ENCODE data around the gene GSC2.

Gene GSC2

GRCh38 chr22:19132153-19132552 lies 17.9 kb downstream of the GSC2 start:
- no peak for DNase-seq

- DNase-seq = no peak
Observed at GRCh38 chr22:19131685-19132015, 18.4 kb downstream of the GSC2 start.

- DNase-seq = no peak
Observed at GRCh38 chr22:19130959-19131684, 19.0 kb downstream of the GSC2 start, which contains the start of gene TSSK2. Gene TSSK2, plus strand, starts transcription at chr22:19131308. Its CDS starts 92 bp downstream, at chr22:19131400.

- no peak for DNase-seq
Observed at GRCh38 chr22:19129871-19130270, 20.2 kb downstream of the GSC2 start.

- DNase-seq = no peak
Observed at GRCh38 chr22:19128946-19129727, 21.0 kb downstream of the GSC2 start.

GRCh38 chr22:19128009-19128401 lies 22.1 kb downstream of the GSC2 start:
- no peak for DNase-seq

GRCh38 chr22:19127329-19128008 lies 22.6 kb downstream of the GSC2 start:
- no peak for DNase-seq

- no peak for DNase-seq
Observed at GRCh38 chr22:19126309-19127273, 23.5 kb downstream of the GSC2 start.

GRCh38 chr22:19125474-19126308 lies 24.4 kb downstream of the GSC2 start:
- DNase-seq = no peak

GRCh38 chr22:19125011-19125410 lies 25.1 kb downstream of the GSC2 start:
- DNase-seq = no peak

GRCh38 chr22:19124377-19124776 lies 25.7 kb downstream of the GSC2 start:
- no peak for DNase-seq

- DNase-seq = no peak
Observed at GRCh38 chr22:19123936-19124335, 26.2 kb downstream of the GSC2 start.

- no peak for DNase-seq
Observed at GRCh38 chr22:19122752-19123492, 27.2 kb downstream of the GSC2 start.

GRCh38 chr22:19122143-19122751 lies 27.8 kb downstream of the GSC2 start, which contains the start of gene DGCR2:
Gene DGCR2, minus strand, starts transcription at chr22:19122412. Its CDS starts 206 bp downstream, at chr22:19122206.
- DNase-seq = peak; percentile 81

GRCh38 chr22:19121631-19122142 lies 28.4 kb downstream of the GSC2 start:
- DNase-seq = no peak

GRCh38 chr22:19120829-19121630 lies 29.1 kb downstream of the GSC2 start:
- DNase-seq = no peak

GRCh38 chr22:19119949-19120348 lies 30.1 kb downstream of the GSC2 start:
- no peak for DNase-seq

- DNase-seq = no peak
Observed at GRCh38 chr22:19118329-19118880, 31.7 kb downstream of the GSC2 start.

GRCh38 chr22:19117111-19117512 lies 33.0 kb downstream of the GSC2 start:
- peak; percentile 73 for DNase-seq
